Measurements from ENCODE around the gene ANKRD12. TPM values are rescaled to one million over a fixed set of nuclear protein-coding genes. Genes with fewer than 3 reads are reported as not detected.

ANKRD12 gene
- total and polyA plus RNA-seq, 2 donors (not counting 1 experiment from before 2014, with no cell fraction given): 8.0 to 183 TPM

DNA sequence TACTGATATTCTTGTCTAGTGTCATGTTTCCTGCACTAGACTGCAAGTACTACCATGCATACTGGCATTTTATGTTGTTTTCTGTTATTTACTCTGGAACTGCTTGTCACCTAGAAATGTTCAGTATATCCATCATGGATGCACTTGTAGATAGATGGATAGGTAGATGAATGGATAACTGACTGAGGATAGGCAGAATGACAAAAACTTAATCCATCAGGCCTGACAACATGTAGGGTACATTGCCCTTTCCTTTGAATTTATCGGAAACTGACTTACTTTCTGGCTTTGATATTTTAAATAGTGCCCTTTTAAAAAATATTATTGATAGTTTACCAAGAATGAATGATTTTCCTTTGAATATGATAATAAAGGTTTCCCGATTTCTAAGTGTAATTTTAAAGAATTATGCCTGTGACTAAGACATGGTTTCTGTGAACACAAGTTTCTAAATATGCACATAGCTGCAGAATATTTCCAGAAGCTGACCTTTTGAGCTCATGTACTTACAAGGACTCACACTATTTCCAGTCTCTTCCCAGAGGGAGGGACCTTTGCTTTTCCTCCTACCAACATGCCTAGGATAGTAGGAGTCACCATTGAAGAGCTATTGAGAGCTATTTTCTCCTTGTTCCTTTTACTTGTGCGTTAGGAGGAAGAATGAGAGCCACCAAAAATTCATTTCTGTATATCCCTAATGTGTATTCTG, 81.3 kb downstream of the ANKRD12 start:
- Mint-ChIP-seq H3K27ac (no peak overlapping the region), H3K27me3 (no peaks in the 10 kb centered on the region), H3K4me1 (peaks cover 2% of the 10 kb centered on the region), H3K4me3 (no peak overlapping the region), H3K9me3 (ENCODE audit: insufficient read depth) (no peaks in the 10 kb centered on the region)
- no peak for ATAC-seq (ENCODE audit: low read depth)
- no peaks in the 10 kb centered on the region for H3K9me3 ChIP-seq (ENCODE audit: control extremely low read depth in 1 of 3, control insufficient read depth in 2 of 3, insufficient read depth in 1 of 3, low read length in 2 of 3)
- no peak overlapping the region for H3K4me3 ChIP-seq (ENCODE audit: control extremely low read depth in 1 of 5, extremely low read depth in 1 of 5, insufficient read depth in 1 of 5, low read depth in 2 of 5, low read length in 4 of 5)
- no CpG with 5 or more reads among the region's 3 CpGs for WGBS (ENCODE audit: insufficient coverage)
- H3K27me3 ChIP-seq (replicated peaks in 1 of 4; ENCODE audit: control extremely low read depth in 1 of 4, control insufficient read depth in 3 of 4, insufficient read depth in 4 of 4, low read length in 3 of 4): no peaks in the 10 kb centered on the region
- intact Hi-C loops (cut with micrococcal nuclease): no loop called here
- DNase-seq: no peak
- no peak overlapping the region for H3K9ac ChIP-seq (ENCODE audit: low read length)
- TF ChIP-seq, protein P1, sequence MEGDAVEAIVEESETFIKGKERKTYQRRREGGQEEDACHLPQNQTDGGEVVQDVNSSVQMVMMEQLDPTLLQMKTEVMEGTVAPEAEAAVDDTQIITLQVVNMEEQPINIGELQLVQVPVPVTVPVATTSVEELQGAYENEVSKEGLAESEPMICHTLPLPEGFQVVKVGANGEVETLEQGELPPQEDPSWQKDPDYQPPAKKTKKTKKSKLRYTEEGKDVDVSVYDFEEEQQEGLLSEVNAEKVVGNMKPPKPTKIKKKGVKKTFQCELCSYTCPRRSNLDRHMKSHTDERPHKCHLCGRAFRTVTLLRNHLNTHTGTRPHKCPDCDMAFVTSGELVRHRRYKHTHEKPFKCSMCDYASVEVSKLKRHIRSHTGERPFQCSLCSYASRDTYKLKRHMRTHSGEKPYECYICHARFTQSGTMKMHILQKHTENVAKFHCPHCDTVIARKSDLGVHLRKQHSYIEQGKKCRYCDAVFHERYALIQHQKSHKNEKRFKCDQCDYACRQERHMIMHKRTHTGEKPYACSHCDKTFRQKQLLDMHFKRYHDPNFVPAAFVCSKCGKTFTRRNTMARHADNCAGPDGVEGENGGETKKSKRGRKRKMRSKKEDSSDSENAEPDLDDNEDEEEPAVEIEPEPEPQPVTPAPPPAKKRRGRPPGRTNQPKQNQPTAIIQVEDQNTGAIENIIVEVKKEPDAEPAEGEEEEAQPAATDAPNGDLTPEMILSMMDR (IDR thresholded peaks at IDR 0.05): no peak
- no peak for TF ChIP-seq EZH2 (IDR thresholded peaks at IDR 0.05; ENCODE audit: borderline replicate concordance, insufficient read depth, low read depth, low read length, poor library complexity, severe bottlenecking)
- no peaks in the 10 kb centered on the region for H3K79me2 ChIP-seq (ENCODE audit: control insufficient read depth, insufficient read depth, low read length)
- ChIA-PET POLR2A (no interaction called here), CTCF (no interaction called here)
- H3K27ac ChIP-seq (ENCODE audit: low read length in 2 of 2): no peak overlapping the region
- no peaks in the 10 kb centered on the region for H3K4me1 ChIP-seq (ENCODE audit: control insufficient read depth in 2 of 2, insufficient read depth in 2 of 2, low read length in 2 of 2)
- H3K36me3 ChIP-seq (replicated peaks in 1 of 2; ENCODE audit: control extremely low read depth in 1 of 2, control insufficient read depth in 1 of 2, extremely low read depth in 1 of 2, insufficient read depth in 2 of 2, low read length in 1 of 2): peaks cover 8 to 59% of the 10 kb centered on the region in 2 experiments
- H2AFZ ChIP-seq (ENCODE audit: insufficient read depth, low read depth, low read length, poor library complexity, severe bottlenecking): no peak overlapping the region
- no peaks in the 10 kb centered on the region for H4K20me1 ChIP-seq (ENCODE audit: control insufficient read depth, insufficient read depth, low read length, poor library complexity, severe bottlenecking)
- no peak overlapping the region for H3K4me2 ChIP-seq (replicated peaks; ENCODE audit: low read depth, low read length, poor library complexity, severe bottlenecking)

DNA sequence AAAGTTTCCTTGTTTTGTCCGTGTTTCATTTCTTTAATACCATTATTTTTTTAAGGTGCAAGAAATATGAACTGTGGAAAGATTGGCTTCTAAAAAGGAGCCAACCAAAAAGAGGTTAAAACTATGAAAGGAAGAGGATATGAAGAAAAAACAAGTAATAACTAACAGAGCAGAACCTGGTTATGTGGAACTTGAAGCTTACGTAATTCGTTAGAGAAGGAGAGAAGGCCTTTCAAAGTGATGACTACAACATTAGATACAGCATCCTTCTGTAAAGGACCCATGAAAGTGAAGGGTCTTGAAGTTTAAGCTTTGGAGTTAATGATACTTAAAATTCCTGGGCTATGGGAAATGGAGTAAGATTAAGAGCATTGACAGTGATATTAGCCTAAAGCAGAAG, 84.5 kb downstream of the ANKRD12 start:
- H2AFZ ChIP-seq (ENCODE audit: insufficient read depth, low read depth, low read length, poor library complexity, severe bottlenecking): no peak overlapping the region
- Mint-ChIP-seq H3K27me3 (no peaks in the 10 kb centered on the region), H3K9me3 (ENCODE audit: insufficient read depth) (no peaks in the 10 kb centered on the region), H3K4me3 (no peak overlapping the region), H3K4me1 (no peaks in the 10 kb centered on the region), H3K27ac (no peak overlapping the region)
- no peaks in the 10 kb centered on the region for H3K79me2 ChIP-seq (ENCODE audit: control insufficient read depth, insufficient read depth, low read length)
- peaks cover 4 to 47% of the 10 kb centered on the region in 2 experiments for H3K36me3 ChIP-seq (replicated peaks in 1 of 2; ENCODE audit: control extremely low read depth in 1 of 2, control insufficient read depth in 1 of 2, extremely low read depth in 1 of 2, insufficient read depth in 2 of 2, low read length in 1 of 2)
- CTCF ChIA-PET: no interaction called here
- no peak overlapping the region for H3K4me2 ChIP-seq (replicated peaks; ENCODE audit: low read depth, low read length, poor library complexity, severe bottlenecking)
- H3K27me3 ChIP-seq (replicated peaks in 1 of 4; ENCODE audit: control extremely low read depth in 1 of 4, control insufficient read depth in 3 of 4, insufficient read depth in 4 of 4, low read length in 3 of 4): no peaks in the 10 kb centered on the region
- H3K9me3 ChIP-seq (ENCODE audit: control extremely low read depth in 1 of 3, control insufficient read depth in 2 of 3, insufficient read depth in 1 of 3, low read length in 2 of 3): no peaks in the 10 kb centered on the region
- no peak for TF ChIP-seq EZH2 (IDR thresholded peaks at IDR 0.05; ENCODE audit: borderline replicate concordance, insufficient read depth, low read depth, low read length, poor library complexity, severe bottlenecking)
- TF ChIP-seq, protein P1 (IDR thresholded peaks at IDR 0.05): no peak
- intact Hi-C loops (cut with micrococcal nuclease): no loop called here
- H3K9ac ChIP-seq (ENCODE audit: low read length): no peak overlapping the region
- POLR2A ChIA-PET: no interaction called here
- no peak overlapping the region for H3K4me3 ChIP-seq (ENCODE audit: control extremely low read depth in 1 of 5, extremely low read depth in 1 of 5, insufficient read depth in 1 of 5, low read depth in 2 of 5, low read length in 4 of 5)
- no peaks in the 10 kb centered on the region for H3K4me1 ChIP-seq (ENCODE audit: control insufficient read depth in 2 of 2, insufficient read depth in 2 of 2, low read length in 2 of 2)
- WGBS (ENCODE audit: insufficient coverage): no CpG with 5 or more reads among the region's 3 CpGs
- no peaks in the 10 kb centered on the region for H4K20me1 ChIP-seq (ENCODE audit: control insufficient read depth, insufficient read depth, low read length, poor library complexity, severe bottlenecking)
- no peak overlapping the region for H3K27ac ChIP-seq (ENCODE audit: low read length in 2 of 2)
- no peak for ATAC-seq (ENCODE audit: low read depth)
- no peak for DNase-seq

Data from B cell (primary cell).